GM21737 (cell line): ENCODE results near the gene RPS21.
A peak's percentile ranks its signal among the peaks of the same experiment; 100 is the strongest.

Source experiments
- ATAC-seq: cut with Tn5 transposase; IDR thresholded peaks from one replicate; pipeline ENCODE4 v1.9.1; 2021; ENCODE audit warnings: mild to moderate bottlenecking, moderate library complexity; ENCODE audit not compliant: unreplicated experiment

The RPS21 gene

GRCh38 chr20:62394248-62395245 lies 7.6 kb downstream of the RPS21 start:
- ATAC-seq: no peak

GRCh38 chr20:62395311-62396242 lies 8.7 kb downstream of the RPS21 start:
- no peak for ATAC-seq

- ATAC-seq: no peak
These were observed 9.7 kb downstream of the RPS21 start for GRCh38 chr20:62396367-62397239.

GRCh38 chr20:62398120-62398821 lies 11.4 kb downstream of the RPS21 start:
- ATAC-seq: no peak

GRCh38 chr20:62400021-62400420 lies 13.1 kb downstream of the RPS21 start:
- no peak for ATAC-seq

- ATAC-seq: no peak
These were observed 13.6 kb downstream of the RPS21 start for GRCh38 chr20:62400541-62400940.

GRCh38 chr20:62401331-62401779 lies 14.5 kb downstream of the RPS21 start:
- ATAC-seq: no peak

GRCh38 chr20:62402456-62403150 lies 15.7 kb downstream of the RPS21 start:
- ATAC-seq: no peak

- no peak for ATAC-seq
These were observed 16.4 kb downstream of the RPS21 start for GRCh38 chr20:62403331-62403730.

GRCh38 chr20:62404112-62404665 lies 17.3 kb downstream of the RPS21 start:
- no peak for ATAC-seq

GRCh38 chr20:62404761-62405107 lies 17.8 kb downstream of the RPS21 start:
- no peak for ATAC-seq

- ATAC-seq: no peak
These were observed 18.4 kb downstream of the RPS21 start for GRCh38 chr20:62405108-62405980.

- ATAC-seq: no peak
These were observed 19.1 kb downstream of the RPS21 start for GRCh38 chr20:62405981-62406513.

GRCh38 chr20:62406635-62407176 lies 19.8 kb downstream of the RPS21 start:
- no peak for ATAC-seq

GRCh38 chr20:62407221-62407992 lies 20.5 kb downstream of the RPS21 start, which contains the start of gene CABLES2:
Gene CABLES2 (minus strand): TSS chr20:62407285. CDS start chr20:62407276, 9 bp downstream.
- ATAC-seq: peak; percentile 73

GRCh38 chr20:62408055-62408454 lies 21.2 kb downstream of the RPS21 start:
- ATAC-seq: no peak

GRCh38 chr20:62408640-62409039 lies 21.7 kb downstream of the RPS21 start:
- ATAC-seq: no peak
